Spinal cord (tissue), 10 donors: ENCODE data around the gene BANP. TPM values are rescaled to one million over a fixed set of nuclear protein-coding genes. Genes with fewer than 3 reads are reported as not detected.
"Not testable (repeated sequence)": the region's sequence is repeated elsewhere in the genome, so short reads cannot be mapped to it uniquely, and the experiment has no call there.

ENCODE experiments used
- DNase-seq, 6 donors: peaks; one replicate each; pipeline versions ENCODE4 v3.0.0 to v3.0.0-alpha.2; 2013 to 2015; ENCODE audit warnings: low spot score in 6 of 6, low read depth in 4 of 6
- H3K27ac ChIP-seq: one replicate; pipeline ENCODE4 v1.5.1; 2013; ENCODE audit warnings: low read depth, low read length, control low read depth
- H3K27me3 ChIP-seq: one replicate; pipeline ENCODE4 v1.6.1; 2013; ENCODE audit warnings: low read length; ENCODE audit not compliant: control insufficient read depth, insufficient read depth
- H3K36me3 ChIP-seq: one replicate; pipeline ENCODE4 v1.6.1; 2013; ENCODE audit warnings: low read length; ENCODE audit not compliant: control insufficient read depth, insufficient read depth
- H3K4me1 ChIP-seq: one replicate; pipeline ENCODE4 v1.6.1; 2013; ENCODE audit warnings: low read length; ENCODE audit not compliant: control insufficient read depth, insufficient read depth
- H3K4me3 ChIP-seq: one replicate; pipeline ENCODE4 v1.5.1; 2013; ENCODE audit warnings: low read depth, low read length, control low read depth
- H3K9me3 ChIP-seq: one replicate; pipeline ENCODE4 v1.6.1; 2013; ENCODE audit warnings: low read length; ENCODE audit not compliant: control insufficient read depth, insufficient read depth
- WGBS: methylation state at CpG from one replicate; pipeline ENCODE4 v1.1.5; 2013; ENCODE audit warnings: missing lambda C conversion rate; ENCODE audit not compliant: insufficient coverage; 5-methylcytosine and 5-hydroxymethylcytosine counted together
- polyA plus RNA-seq, 2 donors: library from polyadenylated mRNA; unstranded; fragments of 120-200 nt; gene quantifications; one replicate each; pipeline ENCODE4 v1.2.1, GENCODE V29; 2013; ENCODE audit not compliant: insufficient read length in 2 of 2
- total RNA-seq, 2 donors: library from RNA; depleted of rRNA in 1 of 2; stranded (reverse); fragments of 120-200 nt in 1 of 2; fragments of >200 nt in 1 of 2; gene quantifications; one replicate each; pipeline versions ENCODE4 v1.2.3 to v1.2.4, GENCODE V29; 2013 to 2014
- donor health status: healthy.

Gene BANP
- total and polyA plus RNA-seq, 4 donors, result 17.2 to 27.0 (median 20.7) TPM

DNA sequence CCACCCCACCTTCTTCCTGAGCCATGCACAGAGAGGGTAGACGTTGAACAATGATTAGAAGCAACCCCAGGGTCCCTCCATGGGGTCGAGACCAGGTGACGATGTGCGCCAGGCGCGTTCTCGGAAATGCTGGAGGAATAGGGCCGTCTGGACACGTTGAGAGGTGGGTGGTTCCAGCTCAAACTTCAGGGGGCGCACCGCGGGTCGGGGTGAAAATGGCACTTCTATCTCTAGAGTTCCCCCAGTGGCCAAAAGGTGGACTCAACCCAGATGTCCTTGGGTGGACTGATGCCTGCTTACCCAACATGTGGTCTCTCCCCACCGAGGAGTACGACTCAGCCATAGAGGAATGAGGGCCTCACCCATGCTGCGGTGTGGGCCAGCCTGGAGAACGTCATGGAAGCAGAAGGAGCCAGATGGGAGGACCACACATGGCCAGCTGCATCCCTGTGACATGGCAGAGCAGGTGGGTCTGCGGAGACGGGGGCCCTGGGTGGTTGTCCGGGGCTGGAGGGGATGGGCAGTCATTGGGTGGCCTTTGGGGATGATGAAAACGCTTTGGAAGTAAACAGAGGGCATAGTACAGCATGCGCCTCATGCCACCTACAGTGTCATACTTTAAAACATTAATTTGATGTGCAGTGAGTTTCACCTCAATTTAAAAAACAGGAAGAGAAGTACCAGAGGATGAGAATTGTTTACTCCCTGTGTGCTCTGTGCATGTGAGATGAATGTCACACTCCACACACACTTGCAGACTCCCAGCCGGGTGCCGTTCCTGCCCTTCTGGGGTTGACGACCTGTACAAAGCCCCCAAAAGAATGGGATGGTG lies 147.7 kb downstream of the BANP start:
- not testable (repeated sequence) for H3K9me3 ChIP-seq, H3K27ac ChIP-seq, H3K36me3 ChIP-seq, DNase-seq, H3K4me3 ChIP-seq, H3K27me3 ChIP-seq
- 92% methylated on average over 19 of the region's 25 CpGs for WGBS
- H3K4me1 ChIP-seq, result peaks cover 12% of the 10 kb centered on the region

DNA sequence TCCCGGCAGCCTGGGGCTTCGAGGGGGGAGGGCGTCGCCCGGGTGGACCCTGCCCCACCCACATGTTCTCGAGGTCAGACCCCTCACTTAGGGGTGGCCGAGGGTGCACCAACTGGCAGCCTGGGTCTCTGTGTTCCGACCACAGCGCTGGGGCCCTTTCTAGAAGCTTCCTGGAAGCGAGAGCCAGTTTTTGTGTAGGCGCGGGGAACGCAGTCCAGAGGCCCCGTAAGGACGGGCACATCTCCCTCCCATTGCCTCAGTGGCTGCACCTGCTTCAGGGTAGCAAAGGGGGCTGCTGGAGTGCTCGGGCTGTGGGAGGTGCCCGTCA lies 148.3 kb downstream of the BANP start:
- Histone ChIP-seq H3K4me3 (no peak overlapping the region), H3K9me3 (peaks cover 4% of the 10 kb centered on the region), H3K27ac (no peak overlapping the region), H3K4me1 (peaks cover 7% of the 10 kb centered on the region), H3K36me3 (no peaks in the 10 kb centered on the region), H3K27me3 (peaks cover 3% of the 10 kb centered on the region)
- DNase-seq, result no peak
- WGBS, result 78% methylated on average over 15 of the region's 17 CpGs

DNA sequence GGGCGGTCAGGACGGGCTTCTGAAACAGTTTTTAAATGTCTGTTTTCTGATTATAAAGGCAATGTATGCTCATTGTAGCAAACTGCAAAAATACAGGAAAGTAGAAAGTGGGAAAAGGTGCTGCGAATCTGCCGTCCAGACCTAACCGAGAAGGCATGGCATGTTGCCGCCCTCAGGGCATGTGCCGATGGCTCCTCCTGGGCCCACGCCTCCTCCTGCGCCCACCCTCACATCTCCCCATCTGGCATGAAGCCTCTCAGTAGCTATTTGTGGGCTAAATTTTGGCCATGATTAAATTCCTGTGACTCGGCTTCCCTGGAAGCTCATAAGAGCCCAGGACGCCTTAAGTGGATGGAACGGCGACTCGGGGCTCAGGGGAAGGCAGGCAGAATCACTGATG lies 148.7 kb downstream of the BANP start:
- H3K36me3 ChIP-seq, H3K9me3 ChIP-seq, H3K4me1 ChIP-seq, H3K4me3 ChIP-seq, H3K27ac ChIP-seq, DNase-seq, H3K27me3 ChIP-seq: not testable (repeated sequence)
- WGBS, result 79% methylated on average over 10 of the region's 14 CpGs

DNA sequence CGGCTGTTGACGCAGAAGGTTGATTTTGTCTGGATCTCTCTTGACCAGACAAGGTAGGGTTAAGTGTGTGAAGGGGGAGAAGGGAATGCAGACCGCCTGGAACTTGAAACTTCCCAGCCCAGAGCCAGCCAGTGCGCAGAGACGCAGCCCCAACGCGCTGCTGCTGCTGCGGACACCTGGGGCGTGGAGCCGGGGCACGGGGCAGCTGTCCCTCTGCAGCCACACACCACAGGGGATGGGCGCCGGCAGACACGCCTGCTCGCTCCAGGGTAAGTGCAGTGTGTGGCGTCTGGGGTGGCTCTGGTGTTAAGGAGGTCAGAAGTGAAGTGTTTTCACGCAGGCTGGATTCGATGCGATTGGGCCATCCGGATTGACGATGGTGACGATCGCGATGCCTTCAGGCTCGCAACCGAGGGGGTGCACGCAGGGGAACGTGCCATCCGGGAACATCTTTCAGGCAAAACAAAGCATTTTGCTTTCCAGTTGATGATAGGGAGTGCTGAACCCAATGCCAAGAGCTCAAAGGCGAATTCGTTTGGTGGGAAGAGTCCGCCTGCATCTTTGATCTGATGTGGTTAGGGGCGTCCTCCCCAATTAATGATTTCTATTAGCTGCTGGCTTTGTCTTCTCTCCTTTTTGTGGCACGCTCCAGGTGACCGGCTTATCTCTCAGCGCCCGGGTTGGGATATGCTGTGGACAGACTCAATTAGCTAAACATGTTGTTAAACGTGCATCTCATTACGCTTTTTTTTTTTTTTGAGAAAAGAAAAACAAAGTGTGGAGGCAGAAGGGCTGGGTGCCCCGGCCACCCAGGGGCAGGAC lies 149.8 kb downstream of the BANP start:
- not testable (repeated sequence) for H3K27me3 ChIP-seq, H3K4me1 ChIP-seq, H3K36me3 ChIP-seq, H3K27ac ChIP-seq, H3K9me3 ChIP-seq
- peak in 2 of 6 donors; percentile 48 to 52 for DNase-seq
- WGBS, result 19% methylated on average over 16 of the region's 40 CpGs
- peak overlapping the region; percentile 32 for H3K4me3 ChIP-seq

DNA sequence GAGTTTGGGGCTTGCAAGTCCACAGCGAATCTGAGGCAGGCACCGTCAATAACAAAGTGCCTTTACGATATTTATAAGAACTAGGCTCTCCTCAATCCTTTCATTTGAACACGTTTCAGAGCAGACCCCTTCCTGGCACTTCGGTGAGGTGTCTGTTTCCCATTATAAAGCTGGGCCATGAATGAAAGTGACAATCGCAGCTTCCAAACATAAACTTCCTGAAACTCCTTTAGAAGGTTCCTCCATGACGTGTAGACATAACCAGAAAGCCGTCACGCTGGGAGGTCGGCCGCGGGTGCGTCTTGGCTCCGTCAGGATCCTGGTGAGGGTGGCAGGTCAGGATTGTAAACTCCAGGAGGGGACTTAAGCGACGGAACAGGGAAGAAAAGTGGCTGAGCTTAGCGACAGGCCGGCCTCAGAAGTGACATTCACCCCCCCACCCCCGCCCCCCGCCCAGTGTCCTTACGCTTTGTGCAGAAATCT lies 150.4 kb downstream of the BANP start:
- H3K27me3 ChIP-seq, DNase-seq, H3K4me1 ChIP-seq, H3K9me3 ChIP-seq, H3K27ac ChIP-seq, H3K36me3 ChIP-seq, H3K4me3 ChIP-seq: not testable (repeated sequence)
- no CpG with 5 or more reads among the region's 21 CpGs for WGBS

DNA sequence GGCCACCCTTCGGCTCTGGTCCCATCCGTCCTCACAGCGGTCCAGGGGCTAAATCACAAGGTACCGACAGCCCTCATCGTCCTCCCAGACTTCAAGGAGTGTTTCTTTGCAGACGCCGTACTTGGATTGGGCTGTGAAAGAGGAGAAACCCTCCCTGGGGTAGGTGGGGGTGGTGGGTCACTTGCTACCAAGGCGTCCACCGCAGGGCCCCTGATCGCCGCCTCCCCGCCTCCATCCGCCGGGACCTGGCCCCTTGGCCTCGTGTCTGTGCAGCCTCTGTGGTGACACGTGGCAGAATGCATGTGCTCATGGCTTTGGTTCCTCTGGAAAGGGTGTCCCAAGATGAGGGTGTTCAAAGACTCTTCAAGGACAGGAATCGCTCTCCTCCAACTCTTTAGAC lies 151.4 kb downstream of the BANP start:
- no peak for DNase-seq
- H3K27ac ChIP-seq, result no peak overlapping the region

DNA sequence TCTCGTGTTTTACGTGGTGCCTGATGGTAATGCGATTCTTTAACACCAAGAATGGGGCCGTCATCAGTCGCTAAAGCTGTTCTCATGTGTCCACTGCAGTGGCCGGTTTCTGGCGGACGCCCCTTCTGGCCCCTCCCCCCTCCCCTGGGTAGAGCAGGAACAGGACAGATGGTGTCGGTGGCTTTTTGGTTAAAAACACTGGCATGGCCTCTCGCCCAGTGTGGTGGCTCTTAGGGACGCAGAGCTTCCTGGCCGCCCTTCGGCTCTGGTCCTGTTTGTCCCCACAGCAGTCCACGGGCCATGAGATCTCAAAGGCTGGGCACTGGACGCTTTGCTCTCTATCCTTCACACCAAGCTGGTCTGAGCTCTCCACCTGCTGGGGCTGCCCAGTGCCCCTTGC lies 151.8 kb downstream of the BANP start:
- H3K9me3 ChIP-seq, result no peaks in the 10 kb centered on the region
- DNase-seq, result no peak
- no peak overlapping the region for H3K27ac ChIP-seq
- peaks cover 7% of the 10 kb centered on the region for H3K4me1 ChIP-seq
- H3K36me3 ChIP-seq, result no peaks in the 10 kb centered on the region
- no peak overlapping the region for H3K4me3 ChIP-seq
- 89% methylated on average over 11 of the region's 15 CpGs for WGBS
- peaks cover 3% of the 10 kb centered on the region for H3K27me3 ChIP-seq

More for the DNA sequence above, 151.4 kb downstream of the BANP start:
- H3K27me3 ChIP-seq, result peaks cover 3% of the 10 kb centered on the region
- peaks cover 7% of the 10 kb centered on the region for H3K4me1 ChIP-seq
- 94% methylated on average over 16 of the region's 17 CpGs for WGBS
- no peak overlapping the region for H3K4me3 ChIP-seq
- H3K9me3 ChIP-seq, result no peaks in the 10 kb centered on the region
- no peaks in the 10 kb centered on the region for H3K36me3 ChIP-seq

DNA sequence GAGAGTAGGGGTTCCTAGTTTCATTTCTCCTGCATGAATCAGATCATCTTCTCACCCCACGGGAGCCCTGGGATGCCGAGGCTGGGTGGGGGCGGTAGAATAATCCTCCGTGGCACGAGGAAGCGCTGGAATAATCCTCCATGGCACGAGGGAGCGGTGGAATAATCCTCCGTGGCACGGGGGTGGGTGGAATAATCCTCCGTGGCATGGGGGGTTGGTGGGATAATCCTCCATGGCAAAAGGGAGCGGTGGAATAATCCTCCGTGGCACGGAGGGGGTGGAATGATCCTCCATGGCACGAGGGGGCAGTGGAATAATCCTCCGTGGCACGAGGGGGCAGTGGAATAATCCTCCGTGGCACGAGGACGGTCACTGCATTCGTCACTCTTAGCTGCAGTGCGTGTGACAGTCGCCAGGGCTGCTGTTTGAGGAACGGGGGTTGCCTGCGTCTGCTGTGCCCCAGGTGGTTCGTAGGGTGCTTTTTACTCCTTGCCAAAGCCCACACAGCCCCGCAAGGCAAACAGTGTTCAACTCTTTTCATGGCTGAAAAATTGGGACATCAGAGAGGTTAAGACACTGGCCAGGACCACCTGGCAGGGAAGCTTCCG lies 152.5 kb downstream of the BANP start:
- H3K36me3 ChIP-seq, result no peaks in the 10 kb centered on the region
- peaks cover 7% of the 10 kb centered on the region for H3K4me1 ChIP-seq
- no peak for DNase-seq
- 89% methylated on average over 20 of the region's 28 CpGs for WGBS
- no peak overlapping the region for H3K4me3 ChIP-seq
- no peaks in the 10 kb centered on the region for H3K9me3 ChIP-seq
- no peak overlapping the region for H3K27ac ChIP-seq
- peaks cover 3% of the 10 kb centered on the region for H3K27me3 ChIP-seq

DNA sequence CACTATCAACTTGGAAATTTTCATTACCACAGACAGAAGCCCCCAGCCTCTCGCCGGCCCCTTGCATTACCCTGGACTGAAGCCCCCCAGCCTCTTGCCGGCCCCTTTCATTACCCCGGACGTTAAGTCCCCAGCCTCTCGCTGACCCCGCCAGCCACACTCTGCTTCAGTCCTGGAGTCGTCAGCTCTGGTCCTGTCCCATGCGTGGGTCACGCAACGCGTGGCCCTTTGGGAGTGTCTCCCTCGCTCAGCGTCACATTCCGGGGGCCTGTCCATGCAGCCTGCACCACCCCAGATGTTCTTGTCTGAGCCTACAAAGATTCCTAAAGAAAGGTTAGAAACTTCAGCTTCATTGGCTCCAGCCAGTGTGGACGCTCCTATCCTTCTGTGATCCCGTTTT lies 153.1 kb downstream of the BANP start:
- not testable (repeated sequence) for H3K36me3 ChIP-seq

More for the DNA sequence above, 153.1 kb downstream of the BANP start:
- not testable (repeated sequence) for DNase-seq, H3K4me3 ChIP-seq, H3K27ac ChIP-seq, H3K4me1 ChIP-seq, H3K27me3 ChIP-seq, H3K9me3 ChIP-seq
- WGBS, result 88% methylated on average over 15 of the region's 17 CpGs
